Activated naive CD4-positive, alpha-beta T cell treated with anti-CD3 and anti-CD28 coated beads, Interleukin-2, amount 50 U/mL, for 72 hours (primary cell): Measurements from ENCODE around the gene SERPINA5. TPM values are rescaled to one million over a fixed set of nuclear protein-coding genes. Genes with fewer than 3 reads are reported as not detected.

Experiments used
- ATAC-seq, 2 donors: fragments of 150-1000 bp; cut with Tn5 transposase; 2 replicates each; pipeline ENCODE4 v1.10.0; 2021; ENCODE audit warnings: mild to moderate bottlenecking in 2 of 2, moderate library complexity in 2 of 2
- DNase-seq, 2 donors: peaks; one replicate each; pipeline ENCODE4 v3.0.0; 2021 to 2022; ENCODE audit warnings: low spot score in 2 of 2
- H3K27ac Mint-ChIP-seq, 2 donors: one replicate each; pipeline ENCODE4 v1.8.0; 2022; ENCODE audit warnings: mild to moderate bottlenecking in 2 of 2, mixed read lengths in 2 of 2
- H3K36me3 Mint-ChIP-seq, 2 donors: one replicate each; pipeline ENCODE4 v1.8.0; 2022; ENCODE audit warnings: mixed read lengths in 2 of 2
- H3K9me3 Mint-ChIP-seq, 2 donors: one replicate each; pipeline ENCODE4 v1.8.0; 2022; ENCODE audit warnings: mixed read lengths in 2 of 2
- total RNA-seq, 2 donors: library from RNA; stranded (reverse); gene quantifications; one replicate each; pipeline ENCODE4 v1.2.3, GENCODE V29; 2022

SERPINA5 gene
- total RNA-seq, 2 donors from 2014 or later = not detected

- Mint-ChIP-seq H3K9me3 (peaks cover 5% of the 10 kb centered on the region in 2 donors), H3K36me3 (no peaks in the 10 kb centered on the region), H3K27ac (no peak overlapping the region)
- no peak for ATAC-seq
- no peak for DNase-seq
Observed at GRCh38 chr14:94640721-94641631, 59.8 kb downstream of the SERPINA5 start.

- H3K9me3 Mint-ChIP-seq = peaks cover 7% of the 10 kb centered on the region in 2 donors
- no peak for DNase-seq
- H3K36me3 Mint-ChIP-seq = no peaks in the 10 kb centered on the region
- no peak for ATAC-seq
- no peak overlapping the region for H3K27ac Mint-ChIP-seq
Observed at GRCh38 chr14:94641632-94641955, 60.4 kb downstream of the SERPINA5 start.

Other genes starting within 250 kb of the SERPINA5 start
- gene SERPINA2, start 214.7 kb upstream of the SERPINA5 start, total RNA-seq = not detected
- gene SERPINA1, start 192.8 kb upstream of the SERPINA5 start, total RNA-seq = 10 to 100 TPM in 1 of 2 donors, 1 to 10 TPM in 1; 1.5 to 29.9 TPM
- not detected for gene SERPINA11, start 128.6 kb upstream of the SERPINA5 start, total RNA-seq
- gene SERPINA9, start 105.2 kb upstream of the SERPINA5 start, total RNA-seq = not detected
- not detected for gene SERPINA12, start 72.0 kb upstream of the SERPINA5 start, total RNA-seq
- not detected for gene SERPINA4, start 20.0 kb upstream of the SERPINA5 start, total RNA-seq
- gene SERPINA3, start 31.0 kb downstream of the SERPINA5 start, total RNA-seq = not detected
- gene GSC, start 188.7 kb downstream of the SERPINA5 start, total RNA-seq = not detected